HEK293T (cell line): ENCODE results near the gene MAGI2.

ENCODE experiments used
- CTCF ChIA-PET: fragments of 350-600 bp; formaldehyde crosslinking; extraction: SDS; loops from one replicate; lab custom pipeline; 2021; ENCODE audit warnings: antibody characterized with exemption, inconsistent platforms; lab: Yijun Ruan, JAX
- POLR2A ChIA-PET: fragments of 350-600 bp; formaldehyde crosslinking; extraction: SDS; loops from one replicate; lab custom pipeline; 2020; ENCODE audit warnings: antibody characterized with exemption, inconsistent platforms; lab: Yijun Ruan, JAX
- DNase-seq: peaks from one replicate; pipeline ENCODE4 v3.0.0; 2012; ENCODE audit warnings: mixed read lengths; ENCODE audit errors: extremely low spot score
- ARNT ChIP-seq: fragments of 450-650 bp; IDR thresholded peaks from 2 replicates; pipeline ENCODE4 v1.6.1; 2017; ENCODE audit warnings: mild to moderate bottlenecking
- BHLHE40 ChIP-seq: fragments of 450-650 bp; IDR thresholded peaks from 2 replicates; pipeline ENCODE4 v1.6.1; 2016; ENCODE audit warnings: mild to moderate bottlenecking, moderate library complexity, borderline replicate concordance
- CTBP1 ChIP-seq: fragments of 450-650 bp; IDR thresholded peaks from 2 replicates; pipeline ENCODE4 v1.6.1; 2016; ENCODE audit warnings: borderline replicate concordance
- ELF4 ChIP-seq: fragments of 450-650 bp; IDR thresholded peaks from 2 replicates; pipeline ENCODE4 v1.6.1; 2017; ENCODE audit warnings: antibody characterized with exemption
- FOXA1 ChIP-seq: fragments of 450-650 bp; IDR thresholded peaks from 2 replicates; pipeline ENCODE4 v1.6.1; 2016; ENCODE audit warnings: mild to moderate bottlenecking
- FOXK2 ChIP-seq: fragments of 450-650 bp; IDR thresholded peaks from 2 replicates; pipeline ENCODE4 v1.6.1; 2016; ENCODE audit warnings: mild to moderate bottlenecking
- FOXM1 ChIP-seq: fragments of 450-650 bp; IDR thresholded peaks from 2 replicates; pipeline ENCODE4 v1.6.1; 2017; ENCODE audit warnings: mild to moderate bottlenecking, borderline replicate concordance
- HDGF ChIP-seq: fragments of 450-650 bp; IDR thresholded peaks from 2 replicates; pipeline ENCODE4 v1.6.1; 2017; ENCODE audit warnings: antibody characterized with exemption, borderline replicate concordance
- L3MBTL2 ChIP-seq: fragments of 450-650 bp; conservative IDR thresholded peaks from 2 replicates; pipeline ENCODE4 v1.6.1; 2016; ENCODE audit warnings: mild to moderate bottlenecking
- LEF1 ChIP-seq: fragments of 450-650 bp; IDR thresholded peaks from 2 replicates; pipeline ENCODE4 v1.6.1; 2017; ENCODE audit warnings: mild to moderate bottlenecking, borderline replicate concordance
- NFRKB ChIP-seq: fragments of 450-650 bp; IDR thresholded peaks from 2 replicates; pipeline ENCODE4 v1.6.1; 2016; ENCODE audit warnings: mild to moderate bottlenecking, moderate library complexity
- PKNOX1 ChIP-seq: fragments of 450-650 bp; IDR thresholded peaks from 2 replicates; pipeline ENCODE4 v1.6.1; 2016
- SP1 ChIP-seq: fragments of 450-650 bp; IDR thresholded peaks from 2 replicates; pipeline ENCODE4 v1.6.1; 2017
- SUZ12 ChIP-seq: fragments of 450-650 bp; IDR thresholded peaks from 2 replicates; pipeline ENCODE4 v1.6.1; 2016; ENCODE audit warnings: mild to moderate bottlenecking
- TARDBP ChIP-seq: fragments of 450-650 bp; IDR thresholded peaks from 2 replicates; pipeline ENCODE4 v1.6.1; 2016
- ZNF384 ChIP-seq: fragments of 450-650 bp; IDR thresholded peaks from 2 replicates; pipeline ENCODE4 v1.6.1; 2016

Gene MAGI2

GRCh38 chr7:78395298-78396036 is 1058.0 kb downstream of the MAGI2 start:
- ChIA-PET POLR2A (no interaction called here), CTCF (no interaction called here)
- TF ChIP-seq ELF4 (no peak), L3MBTL2 (no peak), LEF1 (no peak), NFRKB (no peak), SP1 (no peak), CTBP1 (no peak), BHLHE40 (no peak), ARNT (no peak), ZNF384 (no peak), SUZ12 (no peak), FOXM1 (no peak), PKNOX1 (no peak), HDGF (no peak), FOXK2 (no peak), TARDBP (no peak), FOXA1 (no peak)
- no peak for DNase-seq

GRCh38 chr7:78389022-78389421 is 1064.4 kb downstream of the MAGI2 start:
- CTCF ChIA-PET = no interaction called here
- TF ChIP-seq FOXK2 = no peak
- TF ChIP-seq BHLHE40 = no peak
- no peak for TF ChIP-seq FOXM1
- no peak for TF ChIP-seq PKNOX1
- TF ChIP-seq SP1 = no peak
- no peak for TF ChIP-seq ZNF384
- no peak for TF ChIP-seq NFRKB
- TF ChIP-seq ARNT = no peak
- no peak for TF ChIP-seq LEF1
- TF ChIP-seq FOXA1 = no peak
- no peak for TF ChIP-seq L3MBTL2
- no peak for TF ChIP-seq HDGF
- TF ChIP-seq TARDBP = no peak
- no peak for TF ChIP-seq SUZ12
- TF ChIP-seq ELF4 = no peak
- TF ChIP-seq CTBP1 = no peak
- DNase-seq = no peak
- POLR2A ChIA-PET = no interaction called here

GRCh38 chr7:78386520-78386919 is 1066.9 kb downstream of the MAGI2 start:
- POLR2A ChIA-PET = no interaction called here
- DNase-seq = no peak
- TF ChIP-seq CTBP1 (no peak), SP1 (no peak), BHLHE40 (no peak), ELF4 (no peak), ARNT (no peak), L3MBTL2 (no peak), FOXK2 (no peak), ZNF384 (no peak), TARDBP (no peak), FOXA1 (no peak), FOXM1 (no peak), PKNOX1 (no peak), HDGF (no peak), NFRKB (no peak), LEF1 (no peak), SUZ12 (no peak)
- CTCF ChIA-PET = no interaction called here

GRCh38 chr7:78383096-78383880 is 1070.2 kb downstream of the MAGI2 start:
- TF ChIP-seq NFRKB (no peak), TARDBP (no peak), HDGF (no peak), LEF1 (no peak), FOXM1 (no peak), SUZ12 (no peak), SP1 (no peak), ARNT (no peak), L3MBTL2 (no peak), PKNOX1 (no peak), ZNF384 (no peak), FOXA1 (no peak), CTBP1 (no peak)
- ChIA-PET CTCF (no interaction called here), POLR2A (no interaction called here)
- DNase-seq = no peak

GRCh38 chr7:78379148-78379547 is 1074.3 kb downstream of the MAGI2 start:
- no peak for DNase-seq
- CTCF ChIA-PET = no interaction called here
- POLR2A ChIA-PET = no interaction called here
- TF ChIP-seq FOXM1 (no peak), PKNOX1 (no peak), CTBP1 (no peak), TARDBP (no peak), NFRKB (no peak), ARNT (no peak), L3MBTL2 (no peak), ELF4 (no peak), SP1 (no peak), LEF1 (no peak), FOXA1 (no peak), SUZ12 (no peak), FOXK2 (no peak), BHLHE40 (no peak), ZNF384 (no peak), HDGF (no peak)
